ENCODE results near the gene FLVCR1.

- TF ChIP-seq CTCF (IDR thresholded peaks at IDR 0.05 in 8 of 11, conservative IDR thresholded peaks at IDR 0.05 in 3 of 11): no peak
- TF ChIP-seq POLR2A (IDR thresholded peaks at IDR 0.05): no peak
These were observed 59.0 kb downstream of the FLVCR1 start for GRCh38 chr1:212917134-212917485.

All from spleen (tissue), 7 donors.